GM19035 (cell line): ENCODE results near the gene MARK2.

ENCODE experiments used
- ATAC-seq: cut with Tn5 transposase; IDR thresholded peaks from one replicate; pipeline ENCODE4 v1.9.1; 2021; ENCODE audit not compliant: unreplicated experiment

MARK2 gene

GRCh38 chr11:63829823-63830489 is 9.0 kb upstream of the MARK2 start:
- ATAC-seq: no peak

GRCh38 chr11:63831326-63831725 is 7.6 kb upstream of the MARK2 start:
- no peak for ATAC-seq

GRCh38 chr11:63832336-63832735 is 6.6 kb upstream of the MARK2 start:
- no peak for ATAC-seq

- ATAC-seq: no peak
These were observed 5.9 kb upstream of the MARK2 start for GRCh38 chr11:63833048-63833447.

GRCh38 chr11:63834535-63835157 is 4.3 kb upstream of the MARK2 start:
- no peak for ATAC-seq

GRCh38 chr11:63835158-63835545 is 3.8 kb upstream of the MARK2 start:
- no peak for ATAC-seq

GRCh38 chr11:63837027-63837688 is 1.8 kb upstream of the MARK2 start:
- no peak for ATAC-seq

- ATAC-seq: no peak
These were observed 1.2 kb upstream of the MARK2 start for GRCh38 chr11:63837739-63838138.

- ATAC-seq: no peak
These were observed 696 bp upstream of the MARK2 start for GRCh38 chr11:63838150-63838677.

- peak; percentile 5 for ATAC-seq
These were observed 822 bp downstream of the MARK2 start for GRCh38 chr11:63839508-63840355.

GRCh38 chr11:63840356-63841060 is 1.6 kb downstream of the MARK2 start:
- no peak for ATAC-seq

- no peak for ATAC-seq
These were observed 2.6 kb downstream of the MARK2 start for GRCh38 chr11:63841554-63841953.

GRCh38 chr11:63843041-63843440 is 4.1 kb downstream of the MARK2 start:
- no peak for ATAC-seq

GRCh38 chr11:63844836-63845235 is 5.9 kb downstream of the MARK2 start:
- no peak for ATAC-seq

GRCh38 chr11:63845303-63845702 is 6.4 kb downstream of the MARK2 start:
- no peak for ATAC-seq

- ATAC-seq: no peak
These were observed 7.0 kb downstream of the MARK2 start for GRCh38 chr11:63845911-63846310.

- ATAC-seq: no peak
These were observed 8.0 kb downstream of the MARK2 start for GRCh38 chr11:63846897-63847296.

GRCh38 chr11:63847363-63847762 is 8.5 kb downstream of the MARK2 start:
- no peak for ATAC-seq

- ATAC-seq: no peak
These were observed 10.8 kb downstream of the MARK2 start for GRCh38 chr11:63849691-63850090.

GRCh38 chr11:63850920-63851319 is 12.0 kb downstream of the MARK2 start:
- no peak for ATAC-seq

- no peak for ATAC-seq
These were observed 12.5 kb downstream of the MARK2 start for GRCh38 chr11:63851364-63851763.
